Measurements from ENCODE around the gene BBIP1.

- TF ChIP-seq CTCF (IDR thresholded peaks at IDR 0.05) (no peak), POLR2A (IDR thresholded peaks at IDR 0.05) (no peak)
Measured at GRCh38 chr10:110939419-110939818, 20.4 kb upstream of the BBIP1 start.
